Erythroblast (primary cell): Measurements from ENCODE around the gene RAF1.

Experiments
- GATA1 ChIP-seq: IDR thresholded peaks from 2 replicates; pipeline ENCODE4 v1.6.1; 2011; ENCODE audit warnings: low read depth, mild to moderate bottlenecking, control low read depth, low read length, moderate library complexity
- POLR2A ChIP-seq: IDR thresholded peaks from 2 replicates; pipeline ENCODE4 v1.6.1; 2011; ENCODE audit warnings: mild to moderate bottlenecking, low read length

- TF ChIP-seq POLR2A (no peak), GATA1 (no peak)
Observed at GRCh38 chr3:12675115-12675810, 11.3 kb upstream of the RAF1 start.
